Type B pancreatic cell (in vitro differentiated cells): ENCODE measurements around the gene NKTR. TPM values are rescaled to one million over a fixed set of nuclear protein-coding genes. Genes with fewer than 3 reads are reported as not detected.

Experiments
- DNase-seq: peaks from one replicate; pipeline ENCODE4 v3.0.0; 2021; ENCODE audit warnings: mixed read lengths; ENCODE audit not compliant: unreplicated experiment; ENCODE audit errors: extremely low spot score
- H3K27ac Mint-ChIP-seq: 2 replicates; pipeline ENCODE4 v1.8.0; 2021; ENCODE audit warnings: mild to moderate bottlenecking, mixed read lengths
- H3K27me3 Mint-ChIP-seq: 2 replicates; pipeline ENCODE4 v1.8.0; 2021; ENCODE audit warnings: mixed read lengths
- H3K36me3 Mint-ChIP-seq: 2 replicates; pipeline ENCODE4 v1.8.0; 2021; ENCODE audit warnings: mixed read lengths
- H3K4me1 Mint-ChIP-seq: one replicate; pipeline ENCODE4 v1.8.0; 2021; ENCODE audit warnings: mixed read lengths; ENCODE audit not compliant: unreplicated experiment
- H3K4me3 Mint-ChIP-seq: 2 replicates; pipeline ENCODE4 v1.8.0; 2021; ENCODE audit warnings: mild to moderate bottlenecking, mixed read lengths
- H3K9me3 Mint-ChIP-seq: 2 replicates; pipeline ENCODE4 v1.8.0; 2021; ENCODE audit warnings: mixed read lengths
- total RNA-seq: library from RNA; stranded (reverse); gene quantifications from 2 replicates; pipeline ENCODE4 v1.2.1, GENCODE V29; 2021; ENCODE audit warnings: low replicate concordance
- TF ChIP-seq, protein P1 (sequence below): fragments of 200-600 bp; sonication (generic); conservative IDR thresholded peaks from 2 replicates; pipeline ENCODE4 v1.5.0; 2021; ENCODE audit warnings: antibody characterized with exemption, mild to moderate bottlenecking

Gene NKTR
- total RNA-seq, 1 donor from 2014 or later: 97.1 TPM

DNA sequence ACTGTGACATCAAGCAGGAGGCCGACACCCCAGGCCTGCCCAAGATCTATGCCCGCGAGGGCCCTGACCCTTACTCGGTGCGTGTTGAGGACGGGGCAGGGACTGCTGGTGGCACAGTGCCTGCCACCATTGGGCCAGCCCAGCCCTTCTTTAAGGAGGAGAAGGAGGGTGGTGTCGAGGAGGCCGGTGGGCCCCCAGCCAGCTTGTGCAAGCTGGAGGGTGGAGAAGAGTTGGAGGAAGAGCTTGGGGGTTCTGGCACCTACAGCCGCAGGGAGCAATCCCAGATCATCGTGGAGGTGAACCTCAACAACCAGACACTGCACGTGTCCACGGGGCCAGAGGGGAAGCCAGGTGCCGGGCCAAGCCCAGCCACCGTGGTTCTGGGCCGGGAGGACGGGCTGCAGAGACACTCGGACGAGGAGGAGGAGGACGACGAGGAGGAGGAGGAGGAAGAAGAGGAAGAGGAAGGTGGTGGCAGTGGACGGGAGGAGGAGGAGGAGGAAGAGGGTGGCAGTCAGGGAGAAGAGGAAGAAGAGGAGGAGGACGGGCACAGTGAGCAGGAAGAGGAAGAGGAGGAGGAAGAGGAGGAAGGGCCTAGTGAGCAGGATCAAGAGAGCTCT lies 58.4 kb downstream of the NKTR start:
- no peaks in the 10 kb centered on the region for H3K27me3 Mint-ChIP-seq
- DNase-seq: no peak
- no peak overlapping the region for H3K27ac Mint-ChIP-seq
- no peaks in the 10 kb centered on the region for H3K9me3 Mint-ChIP-seq
- TF ChIP-seq, protein P1, sequence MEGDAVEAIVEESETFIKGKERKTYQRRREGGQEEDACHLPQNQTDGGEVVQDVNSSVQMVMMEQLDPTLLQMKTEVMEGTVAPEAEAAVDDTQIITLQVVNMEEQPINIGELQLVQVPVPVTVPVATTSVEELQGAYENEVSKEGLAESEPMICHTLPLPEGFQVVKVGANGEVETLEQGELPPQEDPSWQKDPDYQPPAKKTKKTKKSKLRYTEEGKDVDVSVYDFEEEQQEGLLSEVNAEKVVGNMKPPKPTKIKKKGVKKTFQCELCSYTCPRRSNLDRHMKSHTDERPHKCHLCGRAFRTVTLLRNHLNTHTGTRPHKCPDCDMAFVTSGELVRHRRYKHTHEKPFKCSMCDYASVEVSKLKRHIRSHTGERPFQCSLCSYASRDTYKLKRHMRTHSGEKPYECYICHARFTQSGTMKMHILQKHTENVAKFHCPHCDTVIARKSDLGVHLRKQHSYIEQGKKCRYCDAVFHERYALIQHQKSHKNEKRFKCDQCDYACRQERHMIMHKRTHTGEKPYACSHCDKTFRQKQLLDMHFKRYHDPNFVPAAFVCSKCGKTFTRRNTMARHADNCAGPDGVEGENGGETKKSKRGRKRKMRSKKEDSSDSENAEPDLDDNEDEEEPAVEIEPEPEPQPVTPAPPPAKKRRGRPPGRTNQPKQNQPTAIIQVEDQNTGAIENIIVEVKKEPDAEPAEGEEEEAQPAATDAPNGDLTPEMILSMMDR: no peak
- H3K4me3 Mint-ChIP-seq: no peak overlapping the region
- H3K4me1 Mint-ChIP-seq: peaks cover 3% of the 10 kb centered on the region
- peaks cover 5% of the 10 kb centered on the region for H3K36me3 Mint-ChIP-seq

DNA sequence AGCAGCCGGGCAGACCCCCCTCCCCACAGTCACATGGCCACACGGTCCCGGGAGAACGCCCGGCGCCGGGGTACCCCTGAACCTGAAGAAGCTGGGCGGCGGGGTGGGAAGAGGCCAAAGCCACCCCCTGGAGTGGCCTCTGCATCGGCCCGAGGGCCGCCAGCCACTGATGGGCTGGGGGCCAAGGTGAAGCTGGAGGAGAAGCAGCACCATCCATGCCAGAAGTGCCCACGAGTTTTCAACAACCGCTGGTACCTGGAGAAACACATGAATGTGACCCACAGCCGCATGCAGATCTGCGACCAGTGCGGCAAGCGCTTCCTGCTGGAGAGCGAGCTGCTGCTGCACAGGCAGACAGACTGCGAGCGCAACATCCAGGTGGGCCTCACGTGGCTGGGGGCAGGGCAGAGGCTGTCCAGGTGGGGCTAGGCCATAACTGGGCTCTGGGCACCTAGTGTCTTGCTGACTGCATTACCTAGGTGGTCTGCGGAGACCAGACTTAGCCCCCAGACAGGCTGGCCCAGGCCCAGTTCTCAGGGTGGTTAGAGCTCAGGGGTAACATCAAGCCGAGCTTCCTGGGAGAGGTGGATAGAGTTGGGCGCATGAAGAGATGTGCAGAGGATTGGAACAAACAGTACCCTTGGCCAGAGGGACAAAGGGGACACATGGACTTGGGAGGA lies 59.1 kb downstream of the NKTR start:
- no peaks in the 10 kb centered on the region for H3K27me3 Mint-ChIP-seq
- H3K27ac Mint-ChIP-seq: no peak overlapping the region
- no peak overlapping the region for H3K4me3 Mint-ChIP-seq
- H3K36me3 Mint-ChIP-seq: peaks cover 5% of the 10 kb centered on the region
- no peak for DNase-seq
- H3K9me3 Mint-ChIP-seq: no peaks in the 10 kb centered on the region
- peaks cover 3% of the 10 kb centered on the region for H3K4me1 Mint-ChIP-seq
- TF ChIP-seq, protein P1: no peak

DNA sequence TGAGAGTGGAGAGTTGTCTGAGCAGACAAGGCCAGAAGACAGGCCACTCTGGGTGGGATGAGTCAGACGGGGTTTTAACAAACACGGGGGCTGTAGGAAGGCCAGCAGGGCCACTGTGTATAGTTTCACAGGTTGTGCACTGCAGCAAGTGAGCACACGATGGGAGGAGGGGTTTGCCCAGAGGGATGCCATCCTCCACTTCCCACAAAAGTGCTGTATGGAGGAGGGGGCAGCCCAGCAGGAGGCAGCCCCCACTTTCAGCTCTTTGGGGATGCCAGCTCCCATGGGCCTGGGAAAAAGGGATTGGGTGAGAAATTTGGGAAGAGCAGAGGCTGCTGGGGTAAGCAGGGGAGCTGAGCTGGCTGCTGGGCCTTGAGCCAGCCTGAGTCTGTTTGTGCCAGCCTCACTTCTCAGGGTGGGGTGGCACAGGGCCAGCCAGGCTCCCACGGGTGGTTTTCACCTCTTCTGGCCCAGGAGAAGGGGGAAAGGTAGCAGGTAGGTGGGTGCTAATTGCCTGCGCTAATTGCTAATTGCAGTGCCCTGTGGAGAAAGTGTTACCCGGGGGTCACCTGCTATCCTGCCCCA lies 59.7 kb downstream of the NKTR start:
- Mint-ChIP-seq H3K27ac (no peak overlapping the region), H3K36me3 (peaks cover 5% of the 10 kb centered on the region), H3K9me3 (no peaks in the 10 kb centered on the region), H3K4me1 (peaks cover 3% of the 10 kb centered on the region), H3K27me3 (no peaks in the 10 kb centered on the region), H3K4me3 (no peak overlapping the region)
- TF ChIP-seq, protein P1: no peak
- no peak for DNase-seq

DNA sequence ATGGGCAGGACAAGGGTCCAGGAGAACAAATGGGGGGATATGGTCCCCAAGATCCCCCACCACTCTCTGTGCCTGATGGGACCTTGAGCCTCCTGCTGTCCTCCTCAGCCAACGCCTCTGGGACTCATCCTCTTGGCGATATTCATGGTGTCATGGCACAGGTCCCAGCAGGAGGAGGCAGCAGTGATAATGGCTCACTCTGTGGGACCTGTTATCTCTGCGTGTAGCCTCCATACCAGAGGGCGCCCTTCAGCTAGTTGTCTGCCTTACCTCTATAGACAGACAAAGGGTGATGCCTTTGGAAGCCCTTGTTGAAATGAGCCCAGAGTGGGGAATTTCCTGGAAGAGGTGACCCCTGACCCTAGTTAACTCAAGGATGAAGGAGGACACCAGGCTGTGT lies 60.4 kb downstream of the NKTR start:
- H3K4me3 Mint-ChIP-seq: no peak overlapping the region
- no peak overlapping the region for H3K27ac Mint-ChIP-seq
- no peak for DNase-seq

DNA sequence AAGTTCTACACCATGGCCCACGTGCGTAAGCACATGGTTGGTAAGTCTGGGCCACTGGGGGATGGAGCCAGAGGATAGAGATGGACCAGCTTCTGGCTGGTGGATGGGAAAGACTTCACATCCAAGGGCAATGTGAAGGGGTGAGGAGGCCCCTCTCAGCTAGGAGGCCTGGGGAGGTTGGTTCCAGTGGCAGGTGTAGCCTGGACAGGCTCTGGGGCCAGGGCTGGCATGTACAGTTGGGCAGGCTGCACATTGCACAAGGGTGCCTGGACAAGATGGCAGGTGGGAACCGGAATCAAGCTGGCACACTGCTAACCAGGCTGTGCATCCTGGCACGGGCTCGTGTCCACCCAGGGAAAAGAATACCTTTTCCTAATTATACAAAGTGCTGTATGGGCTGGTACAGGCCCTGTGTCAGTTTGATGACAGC lies 61.1 kb downstream of the NKTR start:
- TF ChIP-seq, protein P1: no peak
- peaks cover 5% of the 10 kb centered on the region for H3K36me3 Mint-ChIP-seq
- H3K27ac Mint-ChIP-seq: no peak overlapping the region
- no peaks in the 10 kb centered on the region for H3K4me1 Mint-ChIP-seq
- no peak overlapping the region for H3K4me3 Mint-ChIP-seq
- H3K27me3 Mint-ChIP-seq: no peaks in the 10 kb centered on the region
- DNase-seq: no peak
- no peaks in the 10 kb centered on the region for H3K9me3 Mint-ChIP-seq

More for the DNA sequence above, 60.4 kb downstream of the NKTR start:
- Mint-ChIP-seq H3K4me1 (peaks cover 3% of the 10 kb centered on the region), H3K36me3 (peaks cover 5% of the 10 kb centered on the region), H3K9me3 (no peaks in the 10 kb centered on the region), H3K27me3 (no peaks in the 10 kb centered on the region)
- TF ChIP-seq, protein P1: no peak
